GM12875 (cell line): Measurements from ENCODE around the gene ATP8B4.

ENCODE experiments used
- H3K4me3 ChIP-seq: one replicate; pipeline ENCODE4 v1.5.1; 2011; ENCODE audit warnings: low read depth, low read length, control low read depth
- CTCF ChIP-seq: IDR thresholded peaks from 2 replicates; pipeline ENCODE4 v1.5.1; 2011; ENCODE audit warnings: low read depth, mild to moderate bottlenecking, control low read depth, inconsistent platforms, low read length, moderate library complexity, borderline replicate concordance; ENCODE audit not compliant: insufficient read depth

ATP8B4 gene

GRCh38 chr15:49826640-49827234 lies 292.3 kb downstream of the ATP8B4 start:
- TF ChIP-seq CTCF: no peak
- no peak overlapping the region for H3K4me3 ChIP-seq

- no peak for TF ChIP-seq CTCF
- no peak overlapping the region for H3K4me3 ChIP-seq
These were observed 294.3 kb downstream of the ATP8B4 start for GRCh38 chr15:49824775-49825099.

GRCh38 chr15:49823987-49824774 lies 294.9 kb downstream of the ATP8B4 start:
- no peak overlapping the region for H3K4me3 ChIP-seq
- TF ChIP-seq CTCF: no peak

GRCh38 chr15:49817100-49817499 lies 301.9 kb downstream of the ATP8B4 start:
- TF ChIP-seq CTCF: no peak
- no peak overlapping the region for H3K4me3 ChIP-seq

GRCh38 chr15:49815950-49816349 lies 303.1 kb downstream of the ATP8B4 start:
- no peak overlapping the region for H3K4me3 ChIP-seq
- TF ChIP-seq CTCF: no peak

GRCh38 chr15:49815526-49815925 lies 303.5 kb downstream of the ATP8B4 start:
- H3K4me3 ChIP-seq: no peak overlapping the region
- TF ChIP-seq CTCF: no peak

GRCh38 chr15:49814709-49815108 lies 304.3 kb downstream of the ATP8B4 start:
- no peak overlapping the region for H3K4me3 ChIP-seq
- no peak for TF ChIP-seq CTCF
